Neural crest cell (in vitro differentiated cells): ENCODE results near the gene CPA4. TPM values are rescaled to one million over a fixed set of nuclear protein-coding genes. Genes with fewer than 3 reads are reported as not detected.

ENCODE experiments used
- DNase-seq: peaks from one replicate; pipeline ENCODE4 v3.0.0; 2021; ENCODE audit warnings: low read depth, mixed read lengths, low spot score
- H3K27ac Mint-ChIP-seq: one replicate; pipeline ENCODE4 v1.8.0; 2021; ENCODE audit warnings: mild to moderate bottlenecking, mixed read lengths; ENCODE audit not compliant: unreplicated experiment
- H3K27me3 Mint-ChIP-seq: 2 replicates; pipeline ENCODE4 v1.8.0; 2021; ENCODE audit warnings: low read depth, mild to moderate bottlenecking, mixed read lengths
- H3K36me3 Mint-ChIP-seq: 2 replicates; pipeline ENCODE4 v1.8.0; 2021; ENCODE audit warnings: low read depth, mild to moderate bottlenecking, mixed read lengths
- H3K4me1 Mint-ChIP-seq: 2 replicates; pipeline ENCODE4 v1.8.0; 2021; ENCODE audit warnings: mixed read lengths
- H3K4me3 Mint-ChIP-seq: one replicate; pipeline ENCODE4 v1.8.0; 2021; ENCODE audit warnings: mild to moderate bottlenecking, mixed read lengths
- H3K9me3 Mint-ChIP-seq: 2 replicates; pipeline ENCODE4 v1.8.0; 2021; ENCODE audit warnings: mixed read lengths
- CTCF ChIP-seq: fragments of 200-600 bp; sonication (generic); conservative IDR thresholded peaks from 2 replicates; pipeline ENCODE4 v1.5.0; 2021; ENCODE audit warnings: antibody characterized with exemption, mild to moderate bottlenecking
- total RNA-seq: library from RNA; stranded (reverse); gene quantifications from 2 replicates; pipeline ENCODE4 v1.2.1, GENCODE V29; 2021

Gene CPA4
- total RNA-seq, 1 donor from 2014 or later: 0.72 TPM

- Mint-ChIP-seq H3K36me3 (no peaks in the 10 kb centered on the region), H3K4me3 (no peak overlapping the region), H3K4me1 (peaks cover 56% of the 10 kb centered on the region), H3K9me3 (no peaks in the 10 kb centered on the region), H3K27me3 (no peaks in the 10 kb centered on the region), H3K27ac (peak overlapping the region; percentile 50)
- no peak for DNase-seq
- TF ChIP-seq CTCF: no peak
Observed at GRCh38 chr7:130367836-130368746, 75.1 kb downstream of the CPA4 start.

GRCh38 chr7:130369110-130369711 lies 76.2 kb downstream of the CPA4 start:
- Mint-ChIP-seq H3K4me3 (no peak overlapping the region), H3K36me3 (no peaks in the 10 kb centered on the region), H3K27ac (peak overlapping the region; percentile 27), H3K4me1 (peaks cover 64% of the 10 kb centered on the region), H3K9me3 (no peaks in the 10 kb centered on the region), H3K27me3 (no peaks in the 10 kb centered on the region)
- DNase-seq: no peak
- no peak for TF ChIP-seq CTCF

DNA sequence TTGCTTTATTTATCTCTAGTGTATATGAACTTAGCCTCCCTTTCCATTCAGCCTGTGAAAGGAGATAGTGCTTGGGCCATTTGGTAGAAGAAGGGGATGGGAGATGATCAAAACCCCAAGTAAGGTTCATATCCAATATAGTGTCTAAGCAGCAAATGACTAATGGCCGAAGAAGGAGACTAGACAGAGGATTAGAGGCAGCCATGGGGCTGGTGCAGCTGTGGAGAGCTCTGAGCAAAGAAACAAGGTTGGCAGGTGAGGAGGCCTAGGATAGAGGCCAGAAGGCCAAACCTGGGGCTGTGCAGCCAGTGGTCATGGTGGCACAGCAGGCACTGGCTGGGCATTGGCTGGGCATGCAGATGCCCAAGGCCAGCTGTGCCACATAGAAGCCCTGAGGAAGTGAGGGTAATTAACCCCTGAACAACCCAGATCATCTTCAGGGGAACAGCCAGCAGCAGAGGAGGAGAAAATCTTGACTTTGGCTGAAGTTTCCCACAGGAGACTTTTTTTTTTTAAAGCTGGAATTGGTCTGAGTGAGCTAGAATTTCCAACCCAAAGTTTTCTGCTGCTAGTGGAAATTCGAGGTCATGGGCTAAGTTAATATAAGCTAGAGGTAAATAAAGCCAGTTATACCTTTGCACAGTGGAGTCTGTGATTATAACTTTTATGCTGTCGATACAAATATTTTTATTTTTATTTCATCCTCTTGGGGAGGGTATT lies 77.0 kb downstream of the CPA4 start:
- Mint-ChIP-seq H3K4me1 (peaks cover 64% of the 10 kb centered on the region), H3K27ac (no peak overlapping the region), H3K36me3 (no peaks in the 10 kb centered on the region), H3K9me3 (no peaks in the 10 kb centered on the region), H3K27me3 (no peaks in the 10 kb centered on the region), H3K4me3 (no peak overlapping the region)
- no peak for DNase-seq
- no peak for TF ChIP-seq CTCF

- H3K4me1 Mint-ChIP-seq: peaks cover 54% of the 10 kb centered on the region
- no peak overlapping the region for H3K27ac Mint-ChIP-seq
- H3K9me3 Mint-ChIP-seq: no peaks in the 10 kb centered on the region
- no peak for DNase-seq
- H3K36me3 Mint-ChIP-seq: no peaks in the 10 kb centered on the region
- no peak for TF ChIP-seq CTCF
- H3K27me3 Mint-ChIP-seq: no peaks in the 10 kb centered on the region
- no peak overlapping the region for H3K4me3 Mint-ChIP-seq
Observed at GRCh38 chr7:130371046-130371445, 78.1 kb downstream of the CPA4 start.

DNA sequence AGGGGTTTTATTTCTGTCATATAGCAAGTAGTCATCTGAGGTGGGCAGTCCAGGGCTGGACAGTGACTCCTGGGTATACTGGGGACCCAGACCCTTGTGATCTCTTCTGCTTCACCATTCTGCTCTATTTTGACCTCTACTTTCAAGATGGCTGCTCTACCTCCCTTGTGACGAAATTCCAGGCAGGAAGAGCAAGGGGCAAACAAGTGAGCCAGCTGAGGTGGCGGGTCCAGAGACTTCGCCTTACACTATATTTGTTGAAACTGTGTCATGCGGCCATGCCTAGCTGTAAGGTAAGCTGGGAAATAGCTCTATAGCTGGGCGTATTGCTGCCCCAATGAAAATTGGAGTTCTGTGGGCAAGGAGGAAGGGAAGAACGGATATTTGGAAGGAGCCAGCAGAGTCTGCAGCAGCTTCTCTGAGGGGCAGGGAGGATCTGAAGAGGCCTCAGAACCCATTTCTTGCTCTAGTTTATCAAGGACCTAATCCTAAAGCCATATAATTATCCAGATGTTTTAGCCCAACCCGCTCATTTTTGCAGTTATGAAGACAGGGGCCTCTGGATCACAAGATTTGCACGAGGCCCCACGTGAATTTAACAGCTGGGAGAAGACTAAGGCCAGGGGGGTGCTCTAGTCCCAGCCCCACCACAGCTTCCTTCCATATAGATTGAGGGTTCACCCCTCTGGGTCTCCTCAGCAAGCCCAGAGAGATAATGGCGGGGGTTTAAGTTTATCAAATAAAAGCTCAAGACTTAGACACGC lies 79.6 kb downstream of the CPA4 start:
- peaks cover 40% of the 10 kb centered on the region for H3K4me1 Mint-ChIP-seq
- H3K4me3 Mint-ChIP-seq: peak overlapping the region; percentile 38
- H3K27ac Mint-ChIP-seq: peak overlapping the region; percentile 98
- H3K27me3 Mint-ChIP-seq: no peaks in the 10 kb centered on the region
- H3K9me3 Mint-ChIP-seq: peaks cover 5% of the 10 kb centered on the region
- no peak for TF ChIP-seq CTCF
- no peak for DNase-seq
- H3K36me3 Mint-ChIP-seq: peaks cover 4% of the 10 kb centered on the region
